GM23338 (cell line): ENCODE data around the gene UPP2. TPM values are rescaled to one million over a fixed set of nuclear protein-coding genes. Genes with fewer than 3 reads are reported as not detected.

Source experiments
- ATAC-seq: fragments of 200-7000 bp; cut with Tn5 transposase; 3 replicates; pipeline ENCODE4 v1.9.1; 2020
- DNase-seq: peaks from one replicate; pipeline ENCODE4 v3.0.0-alpha.2; 2015; ENCODE audit warnings: low spot score
- H2AFZ ChIP-seq: fragments of 200-600 bp; sonication (generic); 2 replicates; pipeline ENCODE4 v1.8.0; 2016; ENCODE audit warnings: antibody characterized with exemption, mild to moderate bottlenecking, moderate library complexity
- H3F3A ChIP-seq: fragments of 200-600 bp; sonication (generic); replicated peaks from 2 replicates; pipeline ENCODE4 v1.8.0; 2017; ENCODE audit warnings: antibody characterized with exemption, mixed run types, low read depth
- H3K27ac ChIP-seq: fragments of 200-600 bp; sonication (generic); 2 replicates; pipeline ENCODE4 v1.6.1; 2016; ENCODE audit warnings: low read depth
- H3K27me3 ChIP-seq: fragments of 200-600 bp; sonication (generic); 2 replicates; pipeline ENCODE4 v1.8.0; 2016; ENCODE audit warnings: mild to moderate bottlenecking, mixed run types, moderate library complexity; ENCODE audit not compliant: insufficient read depth
- H3K36me3 ChIP-seq: fragments of 200-600 bp; sonication (generic); 2 replicates; pipeline ENCODE4 v1.8.0; 2016; ENCODE audit warnings: mild to moderate bottlenecking; ENCODE audit not compliant: insufficient read depth
- H3K4me1 ChIP-seq: fragments of 200-600 bp; sonication (generic); 2 replicates; pipeline ENCODE4 v1.8.0; 2016; ENCODE audit warnings: mild to moderate bottlenecking, moderate library complexity; ENCODE audit not compliant: insufficient read depth
- H3K4me2 ChIP-seq: fragments of 200-600 bp; sonication (generic); 2 replicates; pipeline ENCODE4 v1.7.1; 2017; ENCODE audit warnings: mixed run types
- H3K4me3 ChIP-seq: fragments of 200-600 bp; sonication (generic); 2 replicates; pipeline ENCODE4 v1.6.1; 2016; ENCODE audit warnings: mixed run types
- H3K79me2 ChIP-seq: fragments of 200-600 bp; sonication (generic); replicated peaks from 2 replicates; pipeline ENCODE4 v1.8.0; 2017; ENCODE audit warnings: mild to moderate bottlenecking; ENCODE audit not compliant: insufficient read depth
- H3K9me2 ChIP-seq: fragments of 200-600 bp; sonication (generic); 2 replicates; pipeline ENCODE4 v1.8.0; 2017; ENCODE audit not compliant: insufficient read depth
- H4K20me1 ChIP-seq: fragments of 200-600 bp; sonication (generic); replicated peaks from 2 replicates; pipeline ENCODE4 v1.8.0; 2017; ENCODE audit warnings: mild to moderate bottlenecking; ENCODE audit not compliant: insufficient read depth
- H3K27ac Mint-ChIP-seq: 2 replicates; pipeline ENCODE4 v1.8.0; 2020; ENCODE audit warnings: inconsistent platforms, mild to moderate bottlenecking, moderate library complexity, mixed read lengths
- H3K27me3 Mint-ChIP-seq: 3 replicates; pipeline ENCODE4 v1.8.0; 2022; ENCODE audit warnings: low read depth, mild to moderate bottlenecking, moderate library complexity, mixed read lengths, inconsistent platforms; ENCODE audit not compliant: insufficient read depth, poor library complexity
- H3K36me3 Mint-ChIP-seq: 3 replicates; pipeline ENCODE4 v1.8.0; 2021; ENCODE audit warnings: low read depth, mild to moderate bottlenecking, inconsistent platforms, moderate library complexity, mixed read lengths
- H3K4me1 Mint-ChIP-seq: 3 replicates; pipeline ENCODE4 v1.8.0; 2020; ENCODE audit warnings: mild to moderate bottlenecking, inconsistent platforms, mixed read lengths
- H3K4me3 Mint-ChIP-seq: 3 replicates; pipeline ENCODE4 v1.8.0; 2021; ENCODE audit warnings: moderate library complexity, mild to moderate bottlenecking, inconsistent platforms, mixed read lengths
- H3K9me3 Mint-ChIP-seq: 3 replicates; pipeline ENCODE4 v1.8.0; 2020; ENCODE audit warnings: moderate library complexity, mild to moderate bottlenecking, inconsistent platforms, mixed read lengths
- CREB1 ChIP-seq: fragments of 250-450 bp; sonication (Bioruptor Pico); IDR thresholded peaks from 2 replicates; pipeline ENCODE4 v1.5.0; 2020; ENCODE audit warnings: low read depth, mild to moderate bottlenecking, moderate library complexity
- ETS1 ChIP-seq: IDR thresholded peaks from 2 replicates; pipeline ENCODE4 v1.6.1; 2016; ENCODE audit warnings: antibody characterized with exemption
- EZH2 ChIP-seq: fragments of 200-600 bp; sonication (generic); IDR thresholded peaks from one replicate; pipeline ENCODE4 v1.8.0; 2017; ENCODE audit warnings: antibody characterized with exemption, mild to moderate bottlenecking, low read depth; ENCODE audit not compliant: unreplicated experiment
- EZH2phosphoT487 ChIP-seq: fragments of 200-600 bp; sonication (generic); IDR thresholded peaks from one replicate; pipeline ENCODE4 v1.8.1; 2018; ENCODE audit warnings: antibody characterized with exemption; ENCODE audit not compliant: unreplicated experiment
- JUNB ChIP-seq: IDR thresholded peaks from one replicate; pipeline ENCODE4 v1.6.1; 2016; ENCODE audit warnings: antibody characterized with exemption; ENCODE audit not compliant: unreplicated experiment
- POLR2AphosphoS5 ChIP-seq: IDR thresholded peaks from 2 replicates; pipeline ENCODE4 v1.6.1; 2016; ENCODE audit warnings: antibody characterized with exemption, low read depth
- REST ChIP-seq: IDR thresholded peaks from one replicate; pipeline ENCODE4 v1.6.1; 2018; ENCODE audit warnings: antibody characterized with exemption; ENCODE audit not compliant: unreplicated experiment
- ZNF114 ChIP-seq: fragments of 250-450 bp; sonication (Bioruptor Pico); IDR thresholded peaks from 2 replicates; pipeline ENCODE4 v1.5.0; 2020; ENCODE audit warnings: mild to moderate bottlenecking, moderate library complexity
- polyA plus RNA-seq: library from polyadenylated mRNA; unstranded; fragments of >200 nt; fragmentation: Nextera tagmentation; extraction: Ambion mirVana; gene quantifications from 2 replicates; pipeline ENCODE4 v1.2.1, GENCODE V29; 2016
- total RNA-seq: library from RNA; depleted of rRNA; stranded (reverse); fragments of >200 nt; shearing (Covaris generic); gene quantifications from 2 replicates; pipeline ENCODE4 v1.2.3, GENCODE V29; 2014
- TF ChIP-seq, protein P1 (sequence below): fragments of 250-450 bp; sonication (Bioruptor Pico); IDR thresholded peaks from 2 replicates; pipeline ENCODE4 v1.5.0; 2020; ENCODE audit warnings: mild to moderate bottlenecking, moderate library complexity

The UPP2 gene
- total and polyA plus RNA-seq, 2 experiments from 2014 or later, result not detected

- TF ChIP-seq REST (no peak), ZNF114 (no peak), EZH2 (no peak), EZH2phosphoT487 (no peak), CREB1 (CRISPR knock-in tag) (no peak), JUNB (no peak)
Measured at GRCh38 chr2:158094487-158095092, 7.1 kb upstream of the UPP2 start (continued).

DNA sequence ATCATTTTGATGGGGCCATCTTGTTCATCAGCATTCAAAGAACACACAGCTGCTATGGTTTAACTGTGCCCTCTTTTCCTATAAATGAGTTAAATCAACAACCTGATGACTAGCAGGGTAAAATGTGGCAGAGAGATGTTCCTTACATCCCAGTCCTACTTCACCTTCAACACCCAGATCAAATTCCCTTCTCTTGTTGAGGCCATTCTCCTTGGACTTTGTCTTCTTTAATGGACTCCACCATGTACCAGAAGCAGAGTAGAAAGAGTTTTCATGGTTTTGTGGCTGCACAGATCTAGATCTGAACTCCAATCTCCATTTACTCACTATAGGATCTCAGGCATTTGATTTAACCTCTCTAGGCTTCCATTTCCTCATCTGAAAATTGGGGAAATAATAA, 6.4 kb upstream of the UPP2 start:
- DNase-seq, result no peak
- TF ChIP-seq, protein P1, sequence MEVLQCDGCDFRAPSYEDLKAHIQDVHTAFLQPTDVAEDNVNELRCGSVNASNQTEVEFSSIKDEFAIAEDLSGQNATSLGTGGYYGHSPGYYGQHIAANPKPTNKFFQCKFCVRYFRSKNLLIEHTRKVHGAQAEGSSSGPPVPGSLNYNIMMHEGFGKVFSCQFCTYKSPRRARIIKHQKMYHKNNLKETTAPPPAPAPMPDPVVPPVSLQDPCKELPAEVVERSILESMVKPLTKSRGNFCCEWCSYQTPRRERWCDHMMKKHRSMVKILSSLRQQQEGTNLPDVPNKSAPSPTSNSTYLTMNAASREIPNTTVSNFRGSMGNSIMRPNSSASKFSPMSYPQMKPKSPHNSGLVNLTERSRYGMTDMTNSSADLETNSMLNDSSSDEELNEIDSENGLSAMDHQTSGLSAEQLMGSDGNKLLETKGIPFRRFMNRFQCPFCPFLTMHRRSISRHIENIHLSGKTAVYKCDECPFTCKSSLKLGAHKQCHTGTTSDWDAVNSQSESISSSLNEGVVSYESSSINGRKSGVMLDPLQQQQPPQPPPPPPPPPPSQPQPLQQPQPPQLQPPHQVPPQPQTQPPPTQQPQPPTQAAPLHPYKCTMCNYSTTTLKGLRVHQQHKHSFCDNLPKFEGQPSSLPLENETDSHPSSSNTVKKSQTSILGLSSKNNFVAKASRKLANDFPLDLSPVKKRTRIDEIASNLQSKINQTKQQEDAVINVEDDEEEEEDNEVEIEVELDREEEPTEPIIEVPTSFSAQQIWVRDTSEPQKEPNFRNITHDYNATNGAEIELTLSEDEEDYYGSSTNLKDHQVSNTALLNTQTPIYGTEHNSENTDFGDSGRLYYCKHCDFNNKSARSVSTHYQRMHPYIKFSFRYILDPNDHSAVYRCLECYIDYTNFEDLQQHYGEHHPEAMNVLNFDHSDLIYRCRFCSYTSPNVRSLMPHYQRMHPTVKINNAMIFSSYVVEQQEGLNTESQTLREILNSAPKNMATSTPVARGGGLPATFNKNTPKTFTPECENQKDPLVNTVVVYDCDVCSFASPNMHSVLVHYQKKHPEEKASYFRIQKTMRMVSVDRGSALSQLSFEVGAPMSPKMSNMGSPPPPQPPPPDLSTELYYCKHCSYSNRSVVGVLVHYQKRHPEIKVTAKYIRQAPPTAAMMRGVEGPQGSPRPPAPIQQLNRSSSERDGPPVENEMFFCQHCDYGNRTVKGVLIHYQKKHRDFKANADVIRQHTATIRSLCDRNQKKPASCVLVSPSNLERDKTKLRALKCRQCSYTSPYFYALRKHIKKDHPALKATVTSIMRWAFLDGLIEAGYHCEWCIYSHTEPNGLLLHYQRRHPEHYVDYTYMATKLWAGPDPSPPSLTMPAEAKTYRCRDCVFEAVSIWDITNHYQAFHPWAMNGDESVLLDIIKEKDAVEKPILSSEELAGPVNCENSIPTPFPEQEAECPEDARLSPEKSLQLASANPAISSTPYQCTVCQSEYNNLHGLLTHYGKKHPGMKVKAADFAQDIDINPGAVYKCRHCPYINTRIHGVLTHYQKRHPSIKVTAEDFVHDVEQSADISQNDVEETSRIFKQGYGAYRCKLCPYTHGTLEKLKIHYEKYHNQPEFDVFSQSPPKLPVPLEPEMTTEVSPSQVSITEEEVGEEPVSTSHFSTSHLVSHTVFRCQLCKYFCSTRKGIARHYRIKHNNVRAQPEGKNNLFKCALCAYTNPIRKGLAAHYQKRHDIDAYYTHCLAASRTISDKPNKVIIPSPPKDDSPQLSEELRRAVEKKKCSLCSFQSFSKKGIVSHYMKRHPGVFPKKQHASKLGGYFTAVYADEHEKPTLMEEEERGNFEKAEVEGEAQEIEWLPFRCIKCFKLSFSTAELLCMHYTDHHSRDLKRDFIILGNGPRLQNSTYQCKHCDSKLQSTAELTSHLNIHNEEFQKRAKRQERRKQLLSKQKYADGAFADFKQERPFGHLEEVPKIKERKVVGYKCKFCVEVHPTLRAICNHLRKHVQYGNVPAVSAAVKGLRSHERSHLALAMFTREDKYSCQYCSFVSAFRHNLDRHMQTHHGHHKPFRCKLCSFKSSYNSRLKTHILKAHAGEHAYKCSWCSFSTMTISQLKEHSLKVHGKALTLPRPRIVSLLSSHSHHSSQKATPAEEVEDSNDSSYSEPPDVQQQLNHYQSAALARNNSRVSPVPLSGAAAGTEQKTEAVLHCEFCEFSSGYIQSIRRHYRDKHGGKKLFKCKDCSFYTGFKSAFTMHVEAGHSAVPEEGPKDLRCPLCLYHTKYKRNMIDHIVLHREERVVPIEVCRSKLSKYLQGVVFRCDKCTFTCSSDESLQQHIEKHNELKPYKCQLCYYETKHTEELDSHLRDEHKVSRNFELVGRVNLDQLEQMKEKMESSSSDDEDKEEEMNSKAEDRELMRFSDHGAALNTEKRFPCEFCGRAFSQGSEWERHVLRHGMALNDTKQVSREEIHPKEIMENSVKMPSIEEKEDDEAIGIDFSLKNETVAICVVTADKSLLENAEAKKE (CRISPR knock-in tag), result no peak
- TF ChIP-seq ETS1, result no peak
- no peak for TF ChIP-seq POLR2AphosphoS5
- TF ChIP-seq REST, result no peak

More for the DNA sequence above, 6.4 kb upstream of the UPP2 start:
- Mint-ChIP-seq H3K4me3 (no peak overlapping the region), H3K27ac (no peak overlapping the region), H3K9me3 (no peaks in the 10 kb centered on the region), H3K36me3 (no peaks in the 10 kb centered on the region), H3K27me3 (no peaks in the 10 kb centered on the region), H3K4me1 (peaks cover 3% of the 10 kb centered on the region)
- H3K4me3 ChIP-seq, result no peak overlapping the region
- no peak for ATAC-seq
- no peaks in the 10 kb centered on the region for H3K27me3 ChIP-seq
- H4K20me1 ChIP-seq, result no peaks in the 10 kb centered on the region
- H3K27ac ChIP-seq, result no peak overlapping the region
- no peaks in the 10 kb centered on the region for H3K36me3 ChIP-seq
- H2AFZ ChIP-seq, result no peak overlapping the region
- H3F3A ChIP-seq, result no peaks in the 10 kb centered on the region
- 0 out of 2 replicates have a peak, but pooled peaks cover 11% of the 10 kb centered on the region for H3K4me1 ChIP-seq
- no peaks in the 10 kb centered on the region for H3K9me2 ChIP-seq
- H3K79me2 ChIP-seq, result no peaks in the 10 kb centered on the region
- no peak overlapping the region for H3K4me2 ChIP-seq
